ENCODE results near the gene KLHL22. TPM values are rescaled to one million over a fixed set of nuclear protein-coding genes. Genes with fewer than 3 reads are reported as not detected.

The KLHL22 gene
- total RNA-seq, 1 experiment from 2014 or later = 36.2 TPM

GRCh38 chr22:20439556-20439927, 56.1 kb downstream of the KLHL22 start:
- Histone ChIP-seq H3K27me3 (replicated peaks; ENCODE audit: insufficient read depth, low read depth, low read length, poor library complexity) (peaks cover 10% of the 10 kb centered on the region), H3K9me3 (ENCODE audit: low read depth, low read length, poor library complexity, severe bottlenecking) (no peaks in the 10 kb centered on the region), H3K36me3 (ENCODE audit: insufficient read depth, low read length, poor library complexity, severe bottlenecking) (peaks cover 5% of the 10 kb centered on the region), H3K4me1 (ENCODE audit: insufficient read depth, low read length, poor library complexity, severe bottlenecking) (peaks cover 9% of the 10 kb centered on the region), H3K27ac (ENCODE audit: low read depth, low read length, poor library complexity, severe bottlenecking) (no peak overlapping the region), H3K4me3 (ENCODE audit: low read depth, low read length, poor library complexity, severe bottlenecking) (no peak overlapping the region)
- BruUV-seq (replicated peaks) = no TSS peak
- DNase-seq (ENCODE audit: low spot score) = no peak
- TF ChIP-seq CTCF (conservative IDR thresholded peaks at IDR 0.05; ENCODE audit: low read depth, low read length) = no peak
- no peak for TF ChIP-seq EZH2 (IDR thresholded peaks at IDR 0.05; ENCODE audit: borderline replicate concordance, low read depth, low read length, poor library complexity, severe bottlenecking)
- POLR2A ChIA-PET (ENCODE audit: low non-redundant PET) = no interaction called here
- CTCF ChIA-PET = no interaction called here
- intact Hi-C loops (cut with micrococcal nuclease; ENCODE audit: unreplicated experiment) = no loop called here

- Histone ChIP-seq H3K4me3 (ENCODE audit: low read depth, low read length, poor library complexity, severe bottlenecking) (no peak overlapping the region), H3K4me1 (ENCODE audit: insufficient read depth, low read length, poor library complexity, severe bottlenecking) (peaks cover 9% of the 10 kb centered on the region), H3K27me3 (replicated peaks; ENCODE audit: insufficient read depth, low read depth, low read length, poor library complexity) (peaks cover 10% of the 10 kb centered on the region), H3K9me3 (ENCODE audit: low read depth, low read length, poor library complexity, severe bottlenecking) (no peaks in the 10 kb centered on the region), H3K27ac (ENCODE audit: low read depth, low read length, poor library complexity, severe bottlenecking) (no peak overlapping the region), H3K36me3 (ENCODE audit: insufficient read depth, low read length, poor library complexity, severe bottlenecking) (peaks cover 5% of the 10 kb centered on the region)
- no TSS peak for BruUV-seq (replicated peaks)
- ChIA-PET POLR2A (ENCODE audit: low non-redundant PET) (no interaction called here), CTCF (no interaction called here)
- no peak for TF ChIP-seq CTCF (conservative IDR thresholded peaks at IDR 0.05; ENCODE audit: low read depth, low read length)
- TF ChIP-seq EZH2 (IDR thresholded peaks at IDR 0.05; ENCODE audit: borderline replicate concordance, low read depth, low read length, poor library complexity, severe bottlenecking) = no peak
- no peak for DNase-seq (ENCODE audit: low spot score)
- intact Hi-C loops (cut with micrococcal nuclease; ENCODE audit: unreplicated experiment) = no loop called here
Measured at GRCh38 chr22:20438678-20439492, 56.7 kb downstream of the KLHL22 start.

GRCh38 chr22:20438427-20438677, 57.2 kb downstream of the KLHL22 start:
- no TSS peak for BruUV-seq (replicated peaks)
- H3K4me1 ChIP-seq (ENCODE audit: insufficient read depth, low read length, poor library complexity, severe bottlenecking) = peaks cover 9% of the 10 kb centered on the region
- H3K4me3 ChIP-seq (ENCODE audit: low read depth, low read length, poor library complexity, severe bottlenecking) = peak overlapping the region; percentile 49
- ChIA-PET CTCF (no interaction called here), POLR2A (ENCODE audit: low non-redundant PET) (no interaction called here)
- peaks cover 5% of the 10 kb centered on the region for H3K36me3 ChIP-seq (ENCODE audit: insufficient read depth, low read length, poor library complexity, severe bottlenecking)
- no peak overlapping the region for H3K27ac ChIP-seq (ENCODE audit: low read depth, low read length, poor library complexity, severe bottlenecking)
- intact Hi-C loops (cut with micrococcal nuclease; ENCODE audit: unreplicated experiment) = no loop called here
- TF ChIP-seq CTCF (conservative IDR thresholded peaks at IDR 0.05; ENCODE audit: low read depth, low read length) (no peak), EZH2 (IDR thresholded peaks at IDR 0.05; ENCODE audit: borderline replicate concordance, low read depth, low read length, poor library complexity, severe bottlenecking) (no peak)
- no peaks in the 10 kb centered on the region for H3K9me3 ChIP-seq (ENCODE audit: low read depth, low read length, poor library complexity, severe bottlenecking)
- H3K27me3 ChIP-seq (replicated peaks; ENCODE audit: insufficient read depth, low read depth, low read length, poor library complexity) = peaks cover 10% of the 10 kb centered on the region
- DNase-seq (ENCODE audit: low spot score) = no peak
